Measurements from ENCODE around the gene TRPV4.

DNA sequence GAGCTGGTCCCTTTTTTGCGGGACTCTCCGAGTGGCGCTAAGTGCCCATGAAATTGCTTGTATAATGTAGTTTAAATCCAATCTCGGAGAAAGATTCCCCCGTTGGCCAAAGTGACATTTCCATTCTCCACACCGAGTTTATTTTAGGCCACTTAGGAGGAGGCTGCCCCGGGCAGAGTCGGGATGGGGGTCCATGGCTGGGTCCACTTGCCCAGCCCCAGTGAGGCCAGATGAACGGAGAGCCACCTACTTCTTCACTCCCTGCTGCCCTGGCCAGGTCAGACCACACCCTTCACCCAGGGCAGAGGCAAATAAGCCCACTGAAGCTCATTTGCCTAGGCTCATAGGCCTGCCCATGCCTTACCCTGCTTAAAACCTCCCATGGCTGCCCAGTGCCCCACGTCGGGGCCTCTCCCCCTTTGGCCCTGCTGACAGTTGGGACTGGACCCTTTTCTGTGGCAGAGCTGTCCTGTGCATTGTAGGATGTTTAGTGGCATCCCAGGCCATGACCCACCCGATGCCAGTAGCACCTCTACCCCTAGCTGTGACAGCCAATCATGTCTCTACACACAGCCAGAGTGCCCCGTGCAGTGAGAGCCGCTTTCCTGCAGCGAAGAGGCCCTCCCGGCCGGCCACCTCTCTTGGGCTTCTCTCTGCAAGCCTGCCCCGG lies 68.3 kb downstream of the TRPV4 start:
- no peak for TF ChIP-seq ESRRA (CRISPR knock-in tag; IDR thresholded peaks at IDR 0.05; ENCODE audit: borderline replicate concordance)
- no peak for TF ChIP-seq NFE2L1 (CRISPR knock-in tag; IDR thresholded peaks at IDR 0.05)
- no peak for TF ChIP-seq MAX (CRISPR knock-in tag; IDR thresholded peaks at IDR 0.05)
- TF ChIP-seq TEAD4 (CRISPR knock-in tag; IDR thresholded peaks at IDR 0.05) = no peak
- TF ChIP-seq ZBTB43 (CRISPR knock-in tag; IDR thresholded peaks at IDR 0.05) = no peak
